HCT116 (cell line): ENCODE measurements around the gene CACNA2D3. TPM values are rescaled to one million over a fixed set of nuclear protein-coding genes. Genes with fewer than 3 reads are reported as not detected.

Experiments used
- ATAC-seq: fragments of 200-7000 bp; cut with Tn5 transposase; 2 replicates; pipeline ENCODE4 v1.9.1; 2020; ENCODE audit warnings: mild to moderate bottlenecking, moderate library complexity
- BruUV-seq: library from RNA; stranded (reverse); fragments of 400-500 nt; replicated peaks from 2 replicates; lab custom pipeline; 2021; lab: Mats Ljungman, UMichigan
- CTCF ChIA-PET: fragments of 300-600 bp; sonication (Branson Sonifier 250); formaldehyde crosslinking; loops from one replicate; lab custom pipeline; 2021; ENCODE audit warnings: antibody characterized with exemption; lab: Charles Lee
- POLR2A ChIA-PET: fragments of 300-600, 350-600 bp; sonication (Branson Sonifier 250); formaldehyde crosslinking; loops from one replicate; lab custom pipeline; 2021; ENCODE audit warnings: antibody characterized with exemption; lab: Charles Lee
- RAD21 ChIA-PET, 2 experiments: fragments of 300-600 bp; sonication (Branson Sonifier 250); formaldehyde crosslinking; loops; one replicate each; lab custom pipeline; 2023; ENCODE audit warnings: low total read pairs in 2 of 2; ENCODE audit not compliant: uncharacterized antibody in 2 of 2, unreplicated experiment in 2 of 2, low non-redundant PET in 1 of 2; lab: Charles Lee
- DNase-seq: peaks from one replicate; pipeline ENCODE4 v3.0.0-alpha.2; 2010; ENCODE audit warnings: low read depth, low spot score
- H2AFZ ChIP-seq: fragments of 200-600 bp; shearing (Covaris generic), sonication (generic); 2 replicates; pipeline ENCODE4 v1.6.1; 2017; ENCODE audit warnings: low read depth, mixed run types, mixed read lengths, antibody characterized with exemption, low read length; ENCODE audit not compliant: poor library complexity, severe bottlenecking
- H3K27ac ChIP-seq: 2 replicates; pipeline ENCODE4 v1.5.1; 2012; ENCODE audit warnings: low read depth, low read length
- H3K27me3 ChIP-seq: fragments of 200-600 bp; sonication (generic); 2 replicates; pipeline ENCODE4 v1.6.1; 2016; ENCODE audit warnings: mixed run types, low read length, mixed read lengths; ENCODE audit not compliant: insufficient read depth
- H3K36me3 ChIP-seq, 2 experiments: fragments of 200-500 bp in 1 of 2; fragments of 200-600 bp in 1 of 2; sonication (Bioruptor generic) in 1 of 2; sonication (generic) in 1 of 2; 2 replicates each; pipeline versions ENCODE4 v1.5.1 to v1.6.1; 2014 to 2016; ENCODE audit warnings: low read length in 2 of 2, inconsistent platforms in 1 of 2, mixed read lengths in 1 of 2, mixed run types in 1 of 2; ENCODE audit not compliant: insufficient read depth in 2 of 2, control insufficient read depth in 1 of 2
- H3K4me1 ChIP-seq, 2 experiments: fragments of 200-600 bp in 1 of 2; sonication (generic) in 1 of 2; 2 replicates each; pipeline versions ENCODE4 v1.5.1 to v1.6.1; 2012 to 2017; ENCODE audit warnings: low read length in 2 of 2, inconsistent platforms in 1 of 2, mild to moderate bottlenecking in 1 of 2, mixed read lengths in 1 of 2, mixed run types in 1 of 2, moderate library complexity in 1 of 2; ENCODE audit not compliant: insufficient read depth in 2 of 2, control insufficient read depth in 1 of 2
- H3K4me2 ChIP-seq: fragments of 200-600 bp; sonication (generic); 2 replicates; pipeline ENCODE4 v1.6.1; 2017; ENCODE audit warnings: mixed run types, low read length, mixed read lengths
- H3K4me3 ChIP-seq, 2 experiments: fragments of 200-600 bp in 1 of 2; sonication (generic) in 1 of 2; replicated peaks in 1 of 2; 2 replicates each; pipeline ENCODE4 v1.5.1; 2011 to 2016; ENCODE audit warnings: low read length in 2 of 2, control low read depth in 1 of 2, low read depth in 1 of 2, mild to moderate bottlenecking in 1 of 2, mixed read lengths in 1 of 2, mixed run types in 1 of 2
- H3K79me2 ChIP-seq: fragments of 200-600 bp; sonication (generic); 2 replicates; pipeline ENCODE4 v1.6.1; 2017; ENCODE audit warnings: mild to moderate bottlenecking, mixed run types, low read length, moderate library complexity, mixed read lengths; ENCODE audit not compliant: insufficient read depth
- H3K9ac ChIP-seq: fragments of 200-600 bp; sonication (generic); 2 replicates; pipeline ENCODE4 v1.6.1; 2016; ENCODE audit warnings: low read length, mixed read lengths
- H3K9me2 ChIP-seq: fragments of 200-600 bp; sonication (generic), shearing (Covaris generic); 2 replicates; pipeline ENCODE4 v1.6.1; 2017; ENCODE audit warnings: mixed run types, mild to moderate bottlenecking, moderate library complexity; ENCODE audit not compliant: insufficient read depth
- H3K9me3 ChIP-seq, 2 experiments: fragments of 200-500 bp in 1 of 2; fragments of 200-600 bp in 1 of 2; sonication (Bioruptor generic) in 1 of 2; sonication (generic) in 1 of 2; 2 replicates each; pipeline ENCODE4 v1.6.1; 2014 to 2017; ENCODE audit warnings: low read length in 2 of 2, mixed read lengths in 2 of 2, inconsistent platforms in 1 of 2, low read depth in 1 of 2, mild to moderate bottlenecking in 1 of 2, mixed run types in 1 of 2, moderate library complexity in 1 of 2; ENCODE audit not compliant: control insufficient read depth in 1 of 2, insufficient read depth in 1 of 2
- H4K20me1 ChIP-seq: fragments of 200-600 bp; sonication (generic), shearing (Covaris generic); 2 replicates; pipeline ENCODE4 v1.6.1; 2017; ENCODE audit warnings: mixed run types, mild to moderate bottlenecking, moderate library complexity; ENCODE audit not compliant: insufficient read depth
- CBX3 ChIP-seq: IDR thresholded peaks from 2 replicates; pipeline ENCODE4 v1.6.1; 2012; ENCODE audit warnings: low read depth
- EZH2phosphoT487 ChIP-seq: fragments of 200-600 bp; IDR thresholded peaks from 2 replicates; pipeline ENCODE4 v1.6.1; 2018; ENCODE audit warnings: antibody characterized with exemption, borderline replicate concordance
- FOSL1 ChIP-seq: IDR thresholded peaks from 2 replicates; pipeline ENCODE4 v1.6.1; 2012; ENCODE audit warnings: low read depth
- POLR2A ChIP-seq: IDR thresholded peaks from 2 replicates; pipeline ENCODE4 v1.7.0; 2011; ENCODE audit warnings: borderline replicate concordance; ENCODE audit not compliant: insufficient read depth, insufficient read length; ENCODE audit errors: extremely low read depth
- SP1 ChIP-seq: IDR thresholded peaks from 2 replicates; pipeline ENCODE4 v1.6.1; 2012; ENCODE audit warnings: low read depth
- SRF ChIP-seq: IDR thresholded peaks from 2 replicates; pipeline ENCODE4 v1.6.1; 2012; ENCODE audit warnings: low read depth
- TCF7L2 ChIP-seq: IDR thresholded peaks from 2 replicates; pipeline ENCODE4 v1.7.0; 2011; ENCODE audit warnings: borderline replicate concordance, inconsistent platforms; ENCODE audit not compliant: insufficient read depth, insufficient read length; ENCODE audit errors: extremely low read depth
- intact Hi-C: fragments of 100-400 bp; cut with micrococcal nuclease; formaldehyde crosslinking; loops from 2 replicates; pipeline ENCODE4 v1.10.0; 2022
- total RNA-seq: library from RNA; stranded (reverse); gene quantifications from one replicate; pipeline ENCODE4 v1.2.1, GENCODE V29; 2021; ENCODE audit not compliant: unreplicated experiment
- TF ChIP-seq, protein P1 (sequence below): IDR thresholded peaks from 2 replicates; pipeline ENCODE4 v1.6.1; 2012
- TF ChIP-seq, protein P2 (sequence below), 3 experiments: fragments of 200-600 bp in 1 of 3; sonication (generic) in 1 of 3; IDR thresholded peaks in 2 of 3; conservative IDR thresholded peaks in 1 of 3; 2 replicates each; pipeline ENCODE4 v1.5.1; 2012 to 2017; ENCODE audit warnings: low read depth in 2 of 3, low read length in 2 of 3, antibody characterized with exemption in 1 of 3, borderline replicate concordance in 1 of 3, control low read depth in 1 of 3, mild to moderate bottlenecking in 1 of 3, mixed read lengths in 1 of 3, mixed run types in 1 of 3, moderate library complexity in 1 of 3; ENCODE audit not compliant: insufficient read depth in 1 of 3

The CACNA2D3 gene
- total RNA-seq, 1 experiment from 2014 or later, result 0.20 TPM

DNA sequence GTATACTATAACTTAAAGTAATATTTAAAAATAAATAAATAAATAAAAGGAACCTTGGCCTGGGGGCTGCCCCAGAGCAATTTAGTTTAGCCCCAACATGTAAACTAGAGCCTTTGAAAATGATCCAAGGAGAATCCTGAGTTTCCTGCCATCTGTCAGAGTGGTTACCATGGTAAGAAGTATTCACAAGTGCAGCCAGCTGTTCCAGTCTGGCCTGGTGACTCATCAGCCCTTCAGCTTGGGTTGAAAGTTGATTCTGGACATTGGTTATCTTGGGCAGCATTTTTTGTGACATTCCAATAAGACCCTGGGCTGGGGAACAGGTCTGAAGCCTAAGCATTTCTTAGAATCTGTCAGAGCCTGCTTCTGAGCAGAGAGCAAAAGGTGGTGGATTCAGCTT is 878.2 kb downstream of the CACNA2D3 start (continued):
- TF ChIP-seq, protein P1, sequence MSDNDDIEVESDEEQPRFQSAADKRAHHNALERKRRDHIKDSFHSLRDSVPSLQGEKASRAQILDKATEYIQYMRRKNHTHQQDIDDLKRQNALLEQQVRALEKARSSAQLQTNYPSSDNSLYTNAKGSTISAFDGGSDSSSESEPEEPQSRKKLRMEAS, result no peak
- TF ChIP-seq POLR2A, result no peak
- TF ChIP-seq, all 23 proteins: peak for 0

DNA sequence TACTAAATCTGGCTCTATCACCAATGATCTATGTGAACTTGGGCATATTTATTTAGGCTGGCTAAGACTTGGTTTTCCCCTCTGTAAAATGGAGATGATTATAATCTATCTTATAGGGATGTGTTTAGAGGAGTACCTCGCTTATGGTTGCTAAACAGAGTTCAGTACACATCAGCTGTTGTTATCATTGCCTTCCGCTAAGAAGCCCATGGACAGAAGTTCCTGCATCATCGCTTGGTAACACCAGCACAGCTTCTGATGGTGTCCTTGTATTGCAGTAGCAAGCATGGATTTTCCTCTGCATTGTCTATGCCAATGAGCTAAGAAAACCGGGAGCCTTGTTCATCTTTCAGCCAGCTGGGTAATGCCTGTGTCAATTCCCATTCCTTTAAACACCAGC is 878.6 kb downstream of the CACNA2D3 start:
- ChIA-PET CTCF (no interaction called here), RAD21 (no interaction called here), POLR2A (no interaction called here)
- no peaks in the 10 kb centered on the region for H4K20me1 ChIP-seq
- H3K9ac ChIP-seq, result no peak overlapping the region
- H3K36me3 ChIP-seq, result no peaks in the 10 kb centered on the region
- H3K79me2 ChIP-seq, result no peaks in the 10 kb centered on the region
- H3K9me3 ChIP-seq, result peaks cover 0 to 4% of the 10 kb centered on the region in 2 experiments; a peak in 2 of 4 replicates
- H3K27ac ChIP-seq, result no peak overlapping the region
- H3K4me2 ChIP-seq, result no peak overlapping the region
- intact Hi-C loops, result no loop called here
- no peak for TF ChIP-seq FOSL1
- no peak for TF ChIP-seq SP1
- TF ChIP-seq, protein P2, sequence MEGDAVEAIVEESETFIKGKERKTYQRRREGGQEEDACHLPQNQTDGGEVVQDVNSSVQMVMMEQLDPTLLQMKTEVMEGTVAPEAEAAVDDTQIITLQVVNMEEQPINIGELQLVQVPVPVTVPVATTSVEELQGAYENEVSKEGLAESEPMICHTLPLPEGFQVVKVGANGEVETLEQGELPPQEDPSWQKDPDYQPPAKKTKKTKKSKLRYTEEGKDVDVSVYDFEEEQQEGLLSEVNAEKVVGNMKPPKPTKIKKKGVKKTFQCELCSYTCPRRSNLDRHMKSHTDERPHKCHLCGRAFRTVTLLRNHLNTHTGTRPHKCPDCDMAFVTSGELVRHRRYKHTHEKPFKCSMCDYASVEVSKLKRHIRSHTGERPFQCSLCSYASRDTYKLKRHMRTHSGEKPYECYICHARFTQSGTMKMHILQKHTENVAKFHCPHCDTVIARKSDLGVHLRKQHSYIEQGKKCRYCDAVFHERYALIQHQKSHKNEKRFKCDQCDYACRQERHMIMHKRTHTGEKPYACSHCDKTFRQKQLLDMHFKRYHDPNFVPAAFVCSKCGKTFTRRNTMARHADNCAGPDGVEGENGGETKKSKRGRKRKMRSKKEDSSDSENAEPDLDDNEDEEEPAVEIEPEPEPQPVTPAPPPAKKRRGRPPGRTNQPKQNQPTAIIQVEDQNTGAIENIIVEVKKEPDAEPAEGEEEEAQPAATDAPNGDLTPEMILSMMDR (IDR thresholded peaks at IDR 0.05 in 2 of 3, conservative IDR thresholded peaks at IDR 0.05 in 1 of 3; ENCODE audit: borderline replicate concordance in 1 of 3, insufficient read depth in 1 of 3, low read depth in 2 of 3, low read length in 2 of 3), result no peak
- TF ChIP-seq EZH2phosphoT487, result no peak
- TF ChIP-seq CBX3, result no peak
- no peak for TF ChIP-seq SRF
- TF ChIP-seq TCF7L2, result no peak
- no peak for TF ChIP-seq POLR2A
- H3K27me3 ChIP-seq, result no peaks in the 10 kb centered on the region
- no peaks in the 10 kb centered on the region for H3K4me1 ChIP-seq
- DNase-seq (no peak), ATAC-seq (no peak)
- H3K9me2 ChIP-seq, result no peaks in the 10 kb centered on the region
- no peak overlapping the region for H3K4me3 ChIP-seq
- no peak overlapping the region for H2AFZ ChIP-seq
- no TSS peak for BruUV-seq
